Measurements from ENCODE around the gene IFNGR2. TPM values are rescaled to one million over a fixed set of nuclear protein-coding genes. Genes with fewer than 3 reads are reported as not detected.
"Not testable (repeated sequence)": the region's sequence is repeated elsewhere in the genome, so short reads cannot be mapped to it uniquely, and the experiment has no call there.

IFNGR2 gene
- total and polyA plus RNA-seq, 9 donors: 39.6 to 125 (median 46.7) TPM

GRCh38 chr21:33452362-33452761, 49.1 kb downstream of the IFNGR2 start:
- H3K4me1 ChIP-seq (ENCODE audit: insufficient read depth): no peaks in the 10 kb centered on the region
- no peak overlapping the region for H3K27ac ChIP-seq
- no peak overlapping the region for H3K4me3 ChIP-seq
- no peak for DNase-seq
- H3K36me3 ChIP-seq: no peaks in the 10 kb centered on the region
- H3K27me3 ChIP-seq: no peaks in the 10 kb centered on the region
- intact Hi-C loops (cut with DNase I): loop anchor here in 1 of 4 donors (10.0 kb wide), 1 partner anchor 518 kb away; no protein-coding TSS in a partner anchor
- TF ChIP-seq EP300 (IDR thresholded peaks at IDR 0.05) (no peak), POLR2A (IDR thresholded peaks at IDR 0.05) (no peak), CTCF (IDR thresholded peaks at IDR 0.05) (no peak)
- 90 to 93% (median 93%) methylated on average over 3 of the region's 3 CpGs for WGBS, 3 donors
- no peaks in the 10 kb centered on the region for H3K9me3 ChIP-seq

GRCh38 chr21:33455686-33456446, 52.7 kb downstream of the IFNGR2 start:
- H3K27me3 ChIP-seq: no peaks in the 10 kb centered on the region
- no peaks in the 10 kb centered on the region for H3K9me3 ChIP-seq
- H3K4me3 ChIP-seq: no peak overlapping the region
- no peak for TF ChIP-seq EP300 (IDR thresholded peaks at IDR 0.05)
- TF ChIP-seq POLR2A (IDR thresholded peaks at IDR 0.05): no peak
- no peak for TF ChIP-seq CTCF (IDR thresholded peaks at IDR 0.05)
- no peaks in the 10 kb centered on the region for H3K4me1 ChIP-seq (ENCODE audit: insufficient read depth)
- intact Hi-C loops (cut with DNase I): loop anchor here in 1 of 4 donors (10.0 kb wide), 1 partner anchor 521 kb away; no protein-coding TSS in a partner anchor
- no peak overlapping the region for H3K27ac ChIP-seq
- no peaks in the 10 kb centered on the region for H3K36me3 ChIP-seq
- WGBS, 3 donors: 81 to 89% (median 82%) methylated on average over 6 of the region's 6 CpGs
- no peak for DNase-seq

GRCh38 chr21:33458861-33459260, 55.6 kb downstream of the IFNGR2 start:
- no peaks in the 10 kb centered on the region for H3K27me3 ChIP-seq
- no peaks in the 10 kb centered on the region for H3K4me1 ChIP-seq (ENCODE audit: insufficient read depth)
- H3K9me3 ChIP-seq: no peaks in the 10 kb centered on the region
- H3K4me3 ChIP-seq: no peak overlapping the region
- no peak for DNase-seq
- WGBS, 3 donors: 95 to 97% (median 96%) methylated on average over 3 of the region's 3 CpGs
- no peak for TF ChIP-seq POLR2A (IDR thresholded peaks at IDR 0.05)
- no peak for TF ChIP-seq CTCF (IDR thresholded peaks at IDR 0.05)
- no peak for TF ChIP-seq EP300 (IDR thresholded peaks at IDR 0.05)
- no peaks in the 10 kb centered on the region for H3K36me3 ChIP-seq
- no peak overlapping the region for H3K27ac ChIP-seq
- intact Hi-C loops (cut with DNase I): loop anchor here in 1 of 4 donors (10.0 kb wide), 1 partner anchor 524 kb away; no protein-coding TSS in a partner anchor

GRCh38 chr21:33461538-33462250, 58.5 kb downstream of the IFNGR2 start:
- H3K27ac ChIP-seq: no peak overlapping the region
- H3K27me3 ChIP-seq: no peaks in the 10 kb centered on the region
- no peaks in the 10 kb centered on the region for H3K36me3 ChIP-seq

GRCh38 chr21:33469183-33469582, 66.0 kb downstream of the IFNGR2 start:
- 92 to 93% (median 92%) methylated on average over 4 of the region's 4 CpGs for WGBS, 3 donors
- H3K36me3 ChIP-seq; H3K9me3 ChIP-seq; H3K4me3 ChIP-seq; H3K27me3 ChIP-seq; intact Hi-C loops (cut with DNase I); H3K4me1 ChIP-seq (ENCODE audit: insufficient read depth); DNase-seq: not testable (repeated sequence)
- H3K27ac ChIP-seq: peak overlapping the region in 1 of 2 donors; percentile 49

More at GRCh38 chr21:33461538-33462250, 58.5 kb downstream of the IFNGR2 start:
- Histone ChIP-seq H3K9me3 (no peaks in the 10 kb centered on the region), H3K4me1 (ENCODE audit: insufficient read depth) (no peaks in the 10 kb centered on the region), H3K4me3 (no peak overlapping the region)
- DNase-seq: no peak
- intact Hi-C loops (cut with DNase I): no loop called here
- WGBS, 3 donors: 88 to 90% (median 88%) methylated on average over 5 of the region's 5 CpGs
- no peak for TF ChIP-seq POLR2A (IDR thresholded peaks at IDR 0.05)
- TF ChIP-seq EP300 (IDR thresholded peaks at IDR 0.05): no peak

Data from ovary (tissue), 9 donors.